HCT116 (cell line): ENCODE results near the gene OBSL1. TPM values are rescaled to one million over a fixed set of nuclear protein-coding genes. Genes with fewer than 3 reads are reported as not detected.

Experiments
- ATAC-seq: fragments of 200-7000 bp; cut with Tn5 transposase; 2 replicates; pipeline ENCODE4 v1.9.1; 2020; ENCODE audit warnings: mild to moderate bottlenecking, moderate library complexity
- BruUV-seq: library from RNA; stranded (reverse); fragments of 400-500 nt; replicated peaks from 2 replicates; lab custom pipeline; 2021; lab: Mats Ljungman, UMichigan
- CTCF ChIA-PET: fragments of 300-600 bp; sonication (Branson Sonifier 250); formaldehyde crosslinking; loops from one replicate; lab custom pipeline; 2021; ENCODE audit warnings: antibody characterized with exemption; lab: Charles Lee
- POLR2A ChIA-PET: fragments of 300-600, 350-600 bp; sonication (Branson Sonifier 250); formaldehyde crosslinking; loops from one replicate; lab custom pipeline; 2021; ENCODE audit warnings: antibody characterized with exemption; lab: Charles Lee
- RAD21 ChIA-PET, 2 experiments: fragments of 300-600 bp; sonication (Branson Sonifier 250); formaldehyde crosslinking; loops; one replicate each; lab custom pipeline; 2023; ENCODE audit warnings: low total read pairs in 2 of 2; ENCODE audit not compliant: uncharacterized antibody in 2 of 2, unreplicated experiment in 2 of 2, low non-redundant PET in 1 of 2; lab: Charles Lee
- DNase-seq: peaks from one replicate; pipeline ENCODE4 v3.0.0-alpha.2; 2010; ENCODE audit warnings: low read depth, low spot score
- H2AFZ ChIP-seq: fragments of 200-600 bp; shearing (Covaris generic), sonication (generic); 2 replicates; pipeline ENCODE4 v1.6.1; 2017; ENCODE audit warnings: low read depth, mixed run types, mixed read lengths, antibody characterized with exemption, low read length; ENCODE audit not compliant: poor library complexity, severe bottlenecking
- H3K27ac ChIP-seq: 2 replicates; pipeline ENCODE4 v1.5.1; 2012; ENCODE audit warnings: low read depth, low read length
- H3K27me3 ChIP-seq: fragments of 200-600 bp; sonication (generic); 2 replicates; pipeline ENCODE4 v1.6.1; 2016; ENCODE audit warnings: mixed run types, low read length, mixed read lengths; ENCODE audit not compliant: insufficient read depth
- H3K36me3 ChIP-seq, 2 experiments: fragments of 200-500 bp in 1 of 2; fragments of 200-600 bp in 1 of 2; sonication (Bioruptor generic) in 1 of 2; sonication (generic) in 1 of 2; 2 replicates each; pipeline versions ENCODE4 v1.5.1 to v1.6.1; 2014 to 2016; ENCODE audit warnings: low read length in 2 of 2, inconsistent platforms in 1 of 2, mixed read lengths in 1 of 2, mixed run types in 1 of 2; ENCODE audit not compliant: insufficient read depth in 2 of 2, control insufficient read depth in 1 of 2
- H3K4me1 ChIP-seq, 2 experiments: fragments of 200-600 bp in 1 of 2; sonication (generic) in 1 of 2; 2 replicates each; pipeline versions ENCODE4 v1.5.1 to v1.6.1; 2012 to 2017; ENCODE audit warnings: low read length in 2 of 2, inconsistent platforms in 1 of 2, mild to moderate bottlenecking in 1 of 2, mixed read lengths in 1 of 2, mixed run types in 1 of 2, moderate library complexity in 1 of 2; ENCODE audit not compliant: insufficient read depth in 2 of 2, control insufficient read depth in 1 of 2
- H3K4me2 ChIP-seq: fragments of 200-600 bp; sonication (generic); 2 replicates; pipeline ENCODE4 v1.6.1; 2017; ENCODE audit warnings: mixed run types, low read length, mixed read lengths
- H3K4me3 ChIP-seq, 2 experiments: fragments of 200-600 bp in 1 of 2; sonication (generic) in 1 of 2; replicated peaks in 1 of 2; 2 replicates each; pipeline ENCODE4 v1.5.1; 2011 to 2016; ENCODE audit warnings: low read length in 2 of 2, control low read depth in 1 of 2, low read depth in 1 of 2, mild to moderate bottlenecking in 1 of 2, mixed read lengths in 1 of 2, mixed run types in 1 of 2
- H3K79me2 ChIP-seq: fragments of 200-600 bp; sonication (generic); 2 replicates; pipeline ENCODE4 v1.6.1; 2017; ENCODE audit warnings: mild to moderate bottlenecking, mixed run types, low read length, moderate library complexity, mixed read lengths; ENCODE audit not compliant: insufficient read depth
- H3K9ac ChIP-seq: fragments of 200-600 bp; sonication (generic); 2 replicates; pipeline ENCODE4 v1.6.1; 2016; ENCODE audit warnings: low read length, mixed read lengths
- H3K9me2 ChIP-seq: fragments of 200-600 bp; sonication (generic), shearing (Covaris generic); 2 replicates; pipeline ENCODE4 v1.6.1; 2017; ENCODE audit warnings: mixed run types, mild to moderate bottlenecking, moderate library complexity; ENCODE audit not compliant: insufficient read depth
- H3K9me3 ChIP-seq, 2 experiments: fragments of 200-500 bp in 1 of 2; fragments of 200-600 bp in 1 of 2; sonication (Bioruptor generic) in 1 of 2; sonication (generic) in 1 of 2; 2 replicates each; pipeline ENCODE4 v1.6.1; 2014 to 2017; ENCODE audit warnings: low read length in 2 of 2, mixed read lengths in 2 of 2, inconsistent platforms in 1 of 2, low read depth in 1 of 2, mild to moderate bottlenecking in 1 of 2, mixed run types in 1 of 2, moderate library complexity in 1 of 2; ENCODE audit not compliant: control insufficient read depth in 1 of 2, insufficient read depth in 1 of 2
- H4K20me1 ChIP-seq: fragments of 200-600 bp; sonication (generic), shearing (Covaris generic); 2 replicates; pipeline ENCODE4 v1.6.1; 2017; ENCODE audit warnings: mixed run types, mild to moderate bottlenecking, moderate library complexity; ENCODE audit not compliant: insufficient read depth
- ATF3 ChIP-seq: IDR thresholded peaks from 2 replicates; pipeline ENCODE4 v1.6.1; 2012
- CBX3 ChIP-seq: IDR thresholded peaks from 2 replicates; pipeline ENCODE4 v1.6.1; 2012; ENCODE audit warnings: low read depth
- CEBPB ChIP-seq: IDR thresholded peaks from 2 replicates; pipeline ENCODE4 v1.6.1; 2012; ENCODE audit warnings: low read depth
- EZH2 ChIP-seq: fragments of 200-600 bp; sonication (generic); IDR thresholded peaks from 2 replicates; pipeline ENCODE4 v1.6.1; 2017; ENCODE audit warnings: antibody characterized with exemption, mixed run types
- JUND ChIP-seq: IDR thresholded peaks from 2 replicates; pipeline ENCODE4 v1.6.1; 2012
- SRF ChIP-seq: IDR thresholded peaks from 2 replicates; pipeline ENCODE4 v1.6.1; 2012; ENCODE audit warnings: low read depth
- YY1 ChIP-seq: IDR thresholded peaks from 2 replicates; pipeline ENCODE4 v1.6.1; 2011; ENCODE audit warnings: low read length, low read depth, moderate library complexity, mild to moderate bottlenecking; ENCODE audit not compliant: insufficient replicate concordance; ENCODE audit errors: extremely low read depth
- ZBTB33 ChIP-seq: IDR thresholded peaks from 2 replicates; pipeline ENCODE4 v1.6.1; 2011; ENCODE audit warnings: mild to moderate bottlenecking, low read length, moderate library complexity; ENCODE audit not compliant: insufficient replicate concordance; ENCODE audit errors: extremely low read depth
- ZFX ChIP-seq: fragments of 450-650 bp; IDR thresholded peaks from 2 replicates; pipeline ENCODE4 v1.6.1; 2017
- ZNF274 ChIP-seq: fragments of 200-500 bp; sonication (Bioruptor generic); IDR thresholded peaks from 2 replicates; pipeline ENCODE4 v1.6.1; 2014; ENCODE audit warnings: mild to moderate bottlenecking, low read depth, low read length, inconsistent platforms
- intact Hi-C: fragments of 100-400 bp; cut with micrococcal nuclease; formaldehyde crosslinking; loops from 2 replicates; pipeline ENCODE4 v1.10.0; 2022
- total RNA-seq: library from RNA; stranded (reverse); gene quantifications from one replicate; pipeline ENCODE4 v1.2.1, GENCODE V29; 2021; ENCODE audit not compliant: unreplicated experiment

OBSL1 gene
- total RNA-seq, 1 experiment from 2014 or later = 45.2 TPM

GRCh38 chr2:219533930-219534661 lies 37.2 kb downstream of the OBSL1 start:
- CTCF ChIA-PET = interaction anchor here (0.6 to 1.4 kb wide), 2 partner anchors 10 to 58 kb away, joined by 3 read pairs; partner anchors contain the start of genes CHPF and TMEM198
- POLR2A ChIA-PET = no interaction called here

More at GRCh38 chr2:219533930-219534661, 37.2 kb downstream of the OBSL1 start:
- Histone ChIP-seq H3K27ac (no peak overlapping the region), H3K4me2 (no peak overlapping the region), H3K36me3 (peaks cover 0 to 3% of the 10 kb centered on the region in 2 experiments; a peak in 1 of 4 replicates), H2AFZ (no peak overlapping the region), H3K79me2 (peaks cover 8% of the 10 kb centered on the region; the same call in 1 of the 2 replicates), H3K4me1 (peaks cover 28 to 55% of the 10 kb centered on the region in 2 experiments), H3K9me2 (no peaks in the 10 kb centered on the region), H3K4me3 (no peak overlapping the region), H3K27me3 (no peaks in the 10 kb centered on the region), H3K9me3 (no peaks in the 10 kb centered on the region), H4K20me1 (no peaks in the 10 kb centered on the region), H3K9ac (no peak overlapping the region)
- ATAC-seq (no peak), DNase-seq (no peak)
- no TSS peak for BruUV-seq
- TF ChIP-seq YY1 = no peak
- TF ChIP-seq EZH2 = no peak
- TF ChIP-seq CBX3 = no peak
- no peak for TF ChIP-seq ATF3
- no peak for TF ChIP-seq SRF
- no peak for TF ChIP-seq ZFX
- TF ChIP-seq CEBPB = no peak
- no peak for TF ChIP-seq ZNF274
- TF ChIP-seq JUND = no peak
- no peak for TF ChIP-seq ZBTB33
- intact Hi-C loops = loop anchor here (10.0 kb wide), 1 partner anchor 359 kb away; the partner anchor contains the start of genes CNPPD1, RETREG2 and SLC23A3
- RAD21 ChIA-PET = no interaction called here
